ENCODE measurements around the gene PARD6A.

Gene PARD6A

DNA sequence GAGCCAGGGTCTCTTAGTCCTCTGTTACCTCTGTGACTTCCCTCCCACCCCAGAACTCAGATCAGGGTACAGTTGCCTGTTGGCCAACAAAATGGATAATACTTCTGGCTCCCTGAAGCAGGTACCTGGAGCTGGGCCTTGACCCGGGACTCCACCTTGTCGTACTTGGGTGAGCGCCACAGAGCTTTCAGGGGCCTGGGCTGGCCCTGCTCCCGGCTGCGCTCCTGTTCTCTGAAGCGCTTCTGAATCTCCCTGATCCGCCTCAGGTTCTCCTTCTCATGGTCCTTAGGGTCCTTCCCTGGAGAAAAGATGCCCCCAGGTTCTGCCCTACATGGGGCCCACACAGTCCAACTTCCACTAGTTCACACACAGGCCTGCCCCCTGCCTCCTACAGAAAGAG lies 4.1 kb downstream of the PARD6A start:
- ATAC-seq (replicated peaks; ENCODE audit: extremely low read depth, poor library complexity, severe bottlenecking): no peak
- Mint-ChIP-seq H3K36me3 (ENCODE audit: insufficient read depth) (peaks cover 8% of the 10 kb centered on the region), H3K9me3 (no peaks in the 10 kb centered on the region), H3K27ac (ENCODE audit: low read depth) (no peak overlapping the region), H3K4me3 (peak overlapping the region; percentile 87), H3K27me3 (no peaks in the 10 kb centered on the region), H3K4me1 (peaks cover 13% of the 10 kb centered on the region)
- DNase-seq (ENCODE audit: low spot score in 2 of 2): no peak

DNA sequence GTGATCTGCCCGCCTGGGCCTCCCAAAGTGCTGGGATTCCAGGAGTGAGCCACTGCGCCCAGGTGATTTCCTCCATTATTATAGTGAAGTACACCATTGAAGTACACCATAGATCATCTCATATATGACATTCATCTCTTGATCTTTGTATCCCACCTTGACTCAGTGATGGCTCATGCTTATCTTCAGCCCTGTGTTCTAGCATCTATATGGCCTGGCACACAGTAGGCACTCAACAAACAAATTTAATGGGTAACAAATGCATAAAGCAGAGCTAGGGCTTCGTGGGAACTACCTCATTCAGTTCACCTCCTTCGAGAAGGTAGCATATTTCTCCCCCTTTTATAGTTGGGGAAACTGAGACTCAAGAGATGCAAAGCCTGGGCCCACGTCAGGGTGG lies 4.8 kb downstream of the PARD6A start:
- no peak for ATAC-seq (replicated peaks; ENCODE audit: extremely low read depth, poor library complexity, severe bottlenecking)

DNA sequence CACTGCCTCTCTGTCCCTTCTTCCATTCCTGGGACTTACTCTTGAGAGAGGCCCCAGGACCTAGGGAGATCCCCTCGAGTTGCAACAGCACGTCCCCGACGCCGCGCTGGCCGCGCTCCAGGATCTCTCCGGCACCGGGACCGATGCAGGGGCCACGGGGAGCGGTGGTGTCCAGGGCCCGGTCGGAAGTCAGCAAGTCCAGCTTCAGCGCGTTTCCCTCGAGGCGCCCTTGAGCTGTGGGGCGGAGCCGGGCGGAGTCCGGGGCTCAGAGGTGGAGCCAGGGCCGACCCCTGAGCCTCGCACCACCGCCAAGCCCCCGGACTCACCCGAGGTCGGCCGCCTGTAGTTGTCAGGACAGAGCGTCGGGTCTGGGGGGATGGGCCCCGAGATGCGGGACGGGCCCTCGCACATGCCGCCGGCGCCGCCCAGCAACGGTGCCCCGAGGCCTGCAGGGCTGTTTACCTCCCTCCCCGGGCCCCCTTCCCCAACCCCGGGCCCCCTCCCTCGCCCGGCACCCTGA lies 5.3 kb downstream of the PARD6A start:
- Mint-ChIP-seq H3K4me3 (peak overlapping the region; percentile 87), H3K36me3 (ENCODE audit: insufficient read depth) (peaks cover 3% of the 10 kb centered on the region), H3K27ac (ENCODE audit: low read depth) (peak overlapping the region; percentile 74)

More for the DNA sequence above, 4.8 kb downstream of the PARD6A start:
- Mint-ChIP-seq H3K9me3 (no peaks in the 10 kb centered on the region), H3K4me1 (peaks cover 13% of the 10 kb centered on the region), H3K27me3 (no peaks in the 10 kb centered on the region), H3K4me3 (peak overlapping the region; percentile 87), H3K27ac (ENCODE audit: low read depth) (no peak overlapping the region), H3K36me3 (ENCODE audit: insufficient read depth) (peaks cover 3% of the 10 kb centered on the region)
- DNase-seq (ENCODE audit: low spot score in 2 of 2): no peak

DNA sequence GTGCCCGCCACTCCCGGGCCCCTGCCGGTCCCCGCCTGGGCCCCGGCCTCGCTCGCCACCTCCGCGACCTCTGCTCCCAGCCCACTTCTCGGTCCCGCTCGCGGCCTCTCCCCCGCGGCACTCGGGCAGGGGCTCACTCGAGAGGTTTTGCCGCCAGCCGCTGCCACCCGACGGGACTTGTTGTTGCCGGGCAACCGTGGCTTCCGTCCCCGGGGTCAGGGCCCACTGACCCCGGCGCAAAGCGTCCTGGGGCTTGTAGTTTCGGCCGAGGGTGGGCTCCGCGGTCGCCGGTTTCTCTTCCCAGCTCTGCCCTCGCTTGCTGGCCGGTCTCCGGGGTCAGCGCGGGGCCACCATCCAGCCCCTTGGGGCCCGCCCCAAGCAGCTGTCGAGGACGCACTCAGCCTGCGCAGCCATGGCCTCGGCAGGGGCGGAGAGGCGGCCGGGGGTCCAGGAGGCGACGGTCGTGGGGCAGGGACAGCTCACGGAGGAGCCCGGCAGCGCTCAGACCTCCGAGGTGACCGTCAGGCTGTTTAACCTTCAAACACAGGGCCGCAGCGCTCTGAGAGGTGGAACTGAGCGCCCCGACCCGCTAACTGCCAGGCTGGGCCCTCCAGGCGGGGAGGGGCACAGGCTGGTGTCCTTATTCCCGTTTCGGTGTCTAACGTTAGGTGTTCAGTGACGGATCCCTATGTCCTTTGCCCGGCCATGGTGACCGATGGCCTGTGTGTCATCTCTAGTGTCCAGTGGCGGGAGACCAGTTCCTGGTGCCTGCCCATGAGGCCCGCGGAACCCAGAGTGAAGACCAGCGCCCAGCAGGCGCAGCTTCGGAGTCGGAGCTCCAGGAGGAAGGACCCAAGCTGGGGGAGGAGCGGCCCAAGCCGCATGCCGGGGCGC lies 6.0 kb downstream of the PARD6A start, which contains the start of the genes C16orf86 and ENKD1:
Gene C16orf86 (plus strand): TSS at position 256 of the 894 bp plus-strand sequence. CDS start 157 bp downstream, at position 413.
Gene ENKD1 (minus strand): TSS at position 192 of the 894 bp plus-strand sequence. CDS start 308 bp downstream, outside the sequence.
- ATAC-seq (replicated peaks; ENCODE audit: extremely low read depth, poor library complexity, severe bottlenecking) (peak; percentile 78), DNase-seq (ENCODE audit: low spot score in 2 of 2) (peak; percentile 63 to 66)
- H3K36me3 Mint-ChIP-seq (ENCODE audit: insufficient read depth): peaks cover 3% of the 10 kb centered on the region
- H3K9me3 Mint-ChIP-seq: no peaks in the 10 kb centered on the region
- H3K27ac Mint-ChIP-seq (ENCODE audit: low read depth): peak within 1 kb of the TSS; percentile 74
- peaks cover 5% of the 10 kb centered on the region for H3K4me1 Mint-ChIP-seq
- H3K4me3 Mint-ChIP-seq: peak within 1 kb of the TSS; percentile 87
- no peaks in the 10 kb centered on the region for H3K27me3 Mint-ChIP-seq

More for the DNA sequence above, 5.3 kb downstream of the PARD6A start:
- H3K27me3 Mint-ChIP-seq: no peaks in the 10 kb centered on the region
- H3K4me1 Mint-ChIP-seq: peaks cover 10% of the 10 kb centered on the region
- no peaks in the 10 kb centered on the region for H3K9me3 Mint-ChIP-seq
- DNase-seq (ENCODE audit: low spot score in 2 of 2) (no peak), ATAC-seq (replicated peaks; ENCODE audit: extremely low read depth, poor library complexity, severe bottlenecking) (no peak)

DNA sequence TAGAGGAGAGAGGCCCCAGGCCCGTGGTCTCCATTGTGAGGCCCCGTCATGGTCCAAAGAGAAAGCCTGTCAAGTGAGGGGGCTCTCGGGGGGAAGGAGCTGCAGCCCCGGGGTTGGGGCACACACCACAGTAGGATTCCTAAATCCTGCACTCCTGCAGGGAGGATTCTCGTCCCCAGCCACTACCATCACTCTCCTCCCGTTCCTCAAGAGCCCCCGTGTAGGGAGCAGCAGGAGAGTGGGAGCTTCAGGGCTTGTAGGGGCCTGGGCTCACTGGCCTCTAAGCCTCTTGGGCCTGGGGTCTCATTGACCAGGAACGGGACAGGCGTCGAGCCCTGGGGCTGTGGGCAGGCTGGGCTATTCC lies 6.7 kb downstream of the PARD6A start:
- Mint-ChIP-seq H3K27me3 (no peaks in the 10 kb centered on the region), H3K27ac (ENCODE audit: low read depth) (peak overlapping the region; percentile 74), H3K9me3 (no peaks in the 10 kb centered on the region), H3K36me3 (ENCODE audit: insufficient read depth) (peaks cover 3% of the 10 kb centered on the region), H3K4me3 (peak overlapping the region; percentile 87), H3K4me1 (peaks cover 5% of the 10 kb centered on the region)
- ATAC-seq (replicated peaks; ENCODE audit: extremely low read depth, poor library complexity, severe bottlenecking) (no peak), DNase-seq (ENCODE audit: low spot score in 2 of 2) (no peak)

DNA sequence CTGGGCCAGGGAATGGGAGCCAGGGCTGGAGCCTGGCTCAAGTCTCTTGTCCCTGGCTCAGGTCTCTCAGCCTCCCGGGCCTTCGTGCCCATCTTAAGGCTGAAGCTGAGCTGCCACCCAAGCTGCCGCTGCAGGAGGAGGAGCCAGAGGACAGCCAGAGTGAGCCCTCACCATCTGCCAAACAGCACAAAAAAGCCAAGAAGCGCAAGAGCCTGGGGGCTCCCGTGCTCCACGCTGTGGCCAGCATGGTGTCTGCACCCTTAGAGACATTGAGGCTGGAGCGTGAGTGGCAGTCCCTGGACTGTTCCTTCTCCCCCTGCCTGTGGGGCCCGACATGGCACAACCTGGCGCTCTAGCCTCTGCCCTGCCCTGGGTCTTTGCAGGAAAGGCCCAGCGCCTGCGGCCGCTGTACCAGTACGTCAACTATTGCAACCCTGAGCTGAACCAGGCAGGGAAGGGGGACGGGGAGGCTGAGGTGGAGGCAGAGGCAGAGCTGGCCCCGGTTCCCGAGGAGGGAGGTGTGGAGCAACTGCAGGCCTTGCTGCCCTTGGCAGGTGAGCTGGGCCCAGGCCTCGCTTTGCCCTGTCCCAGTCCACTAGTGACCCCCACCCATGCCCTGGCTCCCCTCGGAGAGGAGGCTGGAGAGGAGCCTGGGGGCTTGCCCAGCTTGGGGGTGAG lies 7.2 kb downstream of the PARD6A start:
- ATAC-seq (replicated peaks; ENCODE audit: extremely low read depth, poor library complexity, severe bottlenecking) (peak; percentile 77), DNase-seq (ENCODE audit: low spot score in 2 of 2) (peak; percentile 59 to 65)
- Mint-ChIP-seq H3K27ac (ENCODE audit: low read depth) (no peak overlapping the region), H3K4me3 (peak overlapping the region; percentile 52), H3K36me3 (ENCODE audit: insufficient read depth) (peaks cover 3% of the 10 kb centered on the region), H3K4me1 (peaks cover 5% of the 10 kb centered on the region), H3K9me3 (no peaks in the 10 kb centered on the region), H3K27me3 (no peaks in the 10 kb centered on the region)

DNA sequence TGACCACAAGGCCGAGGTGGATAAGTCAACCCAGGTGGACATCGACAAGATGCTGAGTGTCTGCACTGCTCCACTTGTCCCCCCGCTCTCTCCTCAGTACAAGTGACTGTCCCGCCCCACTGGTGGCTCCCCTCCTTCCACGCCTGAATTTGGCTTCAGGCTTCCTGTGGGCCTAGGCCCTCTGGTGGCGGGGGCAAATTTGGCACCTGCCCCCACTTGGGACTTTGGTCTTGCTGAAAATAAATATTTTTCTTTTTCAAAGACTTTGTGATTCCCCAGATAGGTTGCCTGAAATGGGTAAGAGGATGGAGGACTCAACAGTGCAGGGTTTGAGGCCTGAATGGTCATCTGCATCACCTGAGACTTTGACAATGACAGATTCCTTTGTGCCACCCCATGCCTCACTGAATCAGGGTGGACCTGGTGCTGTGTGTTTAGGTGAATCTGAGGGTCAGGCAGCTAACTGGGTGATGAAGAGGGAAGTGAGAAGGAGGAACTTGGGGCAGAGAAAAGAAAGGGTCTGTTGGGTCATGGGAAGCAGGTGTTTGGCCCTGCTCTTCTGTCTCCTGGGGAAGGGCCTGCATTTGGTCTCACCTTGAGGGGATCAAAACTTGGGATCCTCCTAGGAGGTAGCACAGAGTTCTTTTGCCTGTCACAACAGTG lies 7.9 kb downstream of the PARD6A start:
- no peak overlapping the region for H3K27ac Mint-ChIP-seq (ENCODE audit: low read depth)
- ATAC-seq (replicated peaks; ENCODE audit: extremely low read depth, poor library complexity, severe bottlenecking): no peak
- peaks cover 5% of the 10 kb centered on the region for H3K4me1 Mint-ChIP-seq

DNA sequence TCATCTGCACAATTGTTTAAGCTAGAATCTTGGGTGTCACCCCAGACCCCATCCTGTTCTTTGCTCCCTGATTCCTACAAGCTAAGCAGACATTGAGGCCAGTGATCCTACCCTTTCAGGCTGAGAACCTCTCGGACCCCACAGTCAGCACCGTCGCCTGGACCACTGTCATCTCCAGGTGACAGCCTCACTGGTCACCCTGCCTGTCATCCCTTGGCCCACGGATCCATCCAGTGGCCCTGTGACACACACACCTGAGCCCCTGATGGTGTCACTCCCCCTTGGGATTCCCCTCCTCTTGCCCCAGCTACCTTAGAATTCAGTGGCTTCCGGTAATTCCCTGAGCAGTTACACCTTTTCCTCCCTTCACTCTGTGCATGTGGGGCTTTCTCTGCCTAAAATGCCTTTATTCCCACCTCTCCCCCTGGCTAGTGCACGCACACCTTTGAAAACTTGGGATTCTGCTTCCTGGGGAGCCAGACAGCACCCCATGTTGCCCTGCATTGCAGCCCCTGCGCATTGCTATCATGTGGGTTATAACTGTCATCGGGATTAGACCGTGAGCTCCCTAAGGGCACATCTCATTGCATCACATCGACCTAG lies 8.8 kb downstream of the PARD6A start:
- Mint-ChIP-seq H3K27ac (ENCODE audit: low read depth) (no peak overlapping the region), H3K36me3 (ENCODE audit: insufficient read depth) (peaks cover 2% of the 10 kb centered on the region), H3K27me3 (no peaks in the 10 kb centered on the region), H3K4me1 (peaks cover 5% of the 10 kb centered on the region), H3K4me3 (no peak overlapping the region), H3K9me3 (no peaks in the 10 kb centered on the region)
- DNase-seq (ENCODE audit: low spot score in 2 of 2) (no peak), ATAC-seq (replicated peaks; ENCODE audit: extremely low read depth, poor library complexity, severe bottlenecking) (no peak)

More for the DNA sequence above, 7.9 kb downstream of the PARD6A start:
- no peaks in the 10 kb centered on the region for H3K27me3 Mint-ChIP-seq
- DNase-seq (ENCODE audit: low spot score in 2 of 2): no peak
- H3K36me3 Mint-ChIP-seq (ENCODE audit: insufficient read depth): peaks cover 2% of the 10 kb centered on the region
- no peaks in the 10 kb centered on the region for H3K9me3 Mint-ChIP-seq
- peak overlapping the region; percentile 52 for H3K4me3 Mint-ChIP-seq

DNA sequence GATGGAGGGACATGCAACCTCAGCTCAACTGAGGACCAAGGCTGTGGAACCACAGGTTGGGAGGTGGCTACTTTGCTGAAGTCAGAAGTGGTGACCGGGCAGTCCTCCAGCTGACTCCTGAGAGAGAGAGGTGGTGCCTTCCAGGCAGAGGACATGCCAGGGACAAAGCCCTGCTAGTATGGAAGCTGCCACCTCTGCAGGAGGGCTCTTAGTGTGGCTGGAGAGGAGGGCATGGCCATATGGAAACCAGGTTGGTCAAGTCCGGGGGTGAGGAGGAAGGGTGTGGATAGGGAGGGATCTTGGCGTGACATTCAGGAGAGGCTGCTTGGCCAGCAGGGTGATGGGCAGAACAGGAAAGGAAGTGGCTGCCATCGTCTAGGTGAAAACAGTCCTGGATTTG lies 11.5 kb downstream of the PARD6A start:
- no peaks in the 10 kb centered on the region for H3K36me3 Mint-ChIP-seq (ENCODE audit: insufficient read depth)

DNA sequence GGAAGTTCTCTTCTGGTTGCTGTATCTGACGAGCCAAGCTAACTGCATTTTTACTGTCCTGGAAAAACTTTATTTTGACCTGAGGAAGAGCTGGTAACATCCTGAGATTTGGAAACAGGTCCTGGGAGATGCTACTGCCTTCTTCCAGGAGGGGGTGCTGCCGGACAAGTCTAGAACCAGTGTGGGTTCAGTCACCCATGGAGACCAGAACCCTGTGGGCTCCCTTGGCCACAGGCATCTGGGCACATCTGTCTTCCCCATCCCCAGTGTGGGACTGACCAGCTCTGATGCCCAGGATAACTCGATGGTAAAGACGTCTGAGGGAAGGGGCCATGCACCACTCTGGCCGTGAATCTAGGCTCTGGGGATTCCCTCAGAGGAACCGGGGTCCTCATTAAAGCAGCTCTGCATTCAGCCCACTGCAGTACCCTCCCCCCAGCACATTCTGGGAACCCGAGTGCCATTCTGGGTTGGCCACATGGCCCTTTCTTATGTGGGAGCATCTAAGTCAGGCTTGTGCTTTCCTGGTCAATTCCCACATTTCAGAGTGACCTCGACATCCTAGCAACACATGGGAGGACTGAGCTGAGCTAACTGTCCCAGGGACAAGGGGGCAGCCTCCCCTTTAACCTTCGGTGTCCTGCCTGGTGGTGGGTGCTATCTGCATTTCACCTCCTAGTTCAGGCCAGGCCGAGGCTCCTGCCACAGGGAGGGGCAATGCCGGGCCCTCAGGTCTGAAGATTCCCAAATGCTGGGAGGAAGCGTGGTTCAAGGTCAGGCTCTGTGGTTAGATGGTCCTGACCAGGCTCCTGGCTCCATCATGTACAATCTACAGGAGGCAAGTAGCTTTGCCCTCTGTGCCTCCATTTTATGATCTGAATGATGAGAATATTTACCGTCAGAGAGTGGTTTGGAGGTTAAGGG lies 12.2 kb downstream of the PARD6A start:
- ATAC-seq (replicated peaks; ENCODE audit: extremely low read depth, poor library complexity, severe bottlenecking) (no peak), DNase-seq (ENCODE audit: low spot score in 2 of 2) (no peak)
- H3K27me3 Mint-ChIP-seq: no peaks in the 10 kb centered on the region
- H3K4me1 Mint-ChIP-seq: no peaks in the 10 kb centered on the region
- H3K27ac Mint-ChIP-seq (ENCODE audit: low read depth): peak overlapping the region; percentile 65
- H3K9me3 Mint-ChIP-seq: no peaks in the 10 kb centered on the region
- H3K36me3 Mint-ChIP-seq (ENCODE audit: insufficient read depth): no peaks in the 10 kb centered on the region
- H3K4me3 Mint-ChIP-seq: no peak overlapping the region

More for the DNA sequence above, 11.5 kb downstream of the PARD6A start:
- H3K9me3 Mint-ChIP-seq: no peaks in the 10 kb centered on the region
- peak overlapping the region; percentile 65 for H3K27ac Mint-ChIP-seq (ENCODE audit: low read depth)
- H3K4me3 Mint-ChIP-seq: no peak overlapping the region
- DNase-seq (ENCODE audit: low spot score in 2 of 2) (no peak), ATAC-seq (replicated peaks; ENCODE audit: extremely low read depth, poor library complexity, severe bottlenecking) (no peak)
- H3K4me1 Mint-ChIP-seq: no peaks in the 10 kb centered on the region
- no peaks in the 10 kb centered on the region for H3K27me3 Mint-ChIP-seq
